AG10803 (cell line): Measurements from ENCODE around the gene LENG1.

Source experiments
- DNase-seq: peaks from one replicate; pipeline ENCODE4 v3.0.0; 2010; ENCODE audit warnings: low read depth
- H3K4me3 ChIP-seq: 2 replicates; pipeline ENCODE4 v1.5.1; 2011; ENCODE audit warnings: mild to moderate bottlenecking, low read length, control low read depth
- TF ChIP-seq, protein P1 (sequence below): conservative IDR thresholded peaks from 2 replicates; pipeline ENCODE4 v1.5.1; 2011; ENCODE audit warnings: mild to moderate bottlenecking, low read length, control low read depth, inconsistent platforms

The LENG1 gene

GRCh38 chr19:54153731-54154326, 5.7 kb downstream of the LENG1 start:
- TF ChIP-seq, protein P1, sequence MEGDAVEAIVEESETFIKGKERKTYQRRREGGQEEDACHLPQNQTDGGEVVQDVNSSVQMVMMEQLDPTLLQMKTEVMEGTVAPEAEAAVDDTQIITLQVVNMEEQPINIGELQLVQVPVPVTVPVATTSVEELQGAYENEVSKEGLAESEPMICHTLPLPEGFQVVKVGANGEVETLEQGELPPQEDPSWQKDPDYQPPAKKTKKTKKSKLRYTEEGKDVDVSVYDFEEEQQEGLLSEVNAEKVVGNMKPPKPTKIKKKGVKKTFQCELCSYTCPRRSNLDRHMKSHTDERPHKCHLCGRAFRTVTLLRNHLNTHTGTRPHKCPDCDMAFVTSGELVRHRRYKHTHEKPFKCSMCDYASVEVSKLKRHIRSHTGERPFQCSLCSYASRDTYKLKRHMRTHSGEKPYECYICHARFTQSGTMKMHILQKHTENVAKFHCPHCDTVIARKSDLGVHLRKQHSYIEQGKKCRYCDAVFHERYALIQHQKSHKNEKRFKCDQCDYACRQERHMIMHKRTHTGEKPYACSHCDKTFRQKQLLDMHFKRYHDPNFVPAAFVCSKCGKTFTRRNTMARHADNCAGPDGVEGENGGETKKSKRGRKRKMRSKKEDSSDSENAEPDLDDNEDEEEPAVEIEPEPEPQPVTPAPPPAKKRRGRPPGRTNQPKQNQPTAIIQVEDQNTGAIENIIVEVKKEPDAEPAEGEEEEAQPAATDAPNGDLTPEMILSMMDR: no peak
- DNase-seq: no peak
- H3K4me3 ChIP-seq: no peak overlapping the region

GRCh38 chr19:54152878-54153524, 6.5 kb downstream of the LENG1 start:
- no peak overlapping the region for H3K4me3 ChIP-seq
- no peak for DNase-seq
- TF ChIP-seq, protein P1: no peak

DNA sequence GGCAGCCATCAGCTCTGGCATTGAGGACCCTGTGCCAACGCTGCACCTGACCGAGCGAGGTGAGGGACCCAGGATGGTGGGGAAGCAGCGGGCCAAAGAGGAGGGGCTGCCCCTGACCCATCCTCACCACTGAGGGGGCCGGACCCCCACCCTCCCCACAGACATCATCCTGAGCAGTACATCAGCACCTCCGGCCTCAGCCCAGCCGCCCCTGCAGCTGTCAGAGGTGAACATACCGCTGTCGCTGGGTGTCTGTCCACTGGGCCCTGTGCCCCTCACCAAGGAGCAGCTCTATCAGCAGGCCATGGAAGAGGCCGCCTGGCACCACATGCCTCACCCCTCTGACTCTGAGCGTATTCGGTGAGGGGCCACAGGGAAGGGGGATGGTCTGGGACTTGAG, 7.3 kb downstream of the LENG1 start:
- DNase-seq: no peak
- TF ChIP-seq, protein P1: no peak
- no peak overlapping the region for H3K4me3 ChIP-seq

DNA sequence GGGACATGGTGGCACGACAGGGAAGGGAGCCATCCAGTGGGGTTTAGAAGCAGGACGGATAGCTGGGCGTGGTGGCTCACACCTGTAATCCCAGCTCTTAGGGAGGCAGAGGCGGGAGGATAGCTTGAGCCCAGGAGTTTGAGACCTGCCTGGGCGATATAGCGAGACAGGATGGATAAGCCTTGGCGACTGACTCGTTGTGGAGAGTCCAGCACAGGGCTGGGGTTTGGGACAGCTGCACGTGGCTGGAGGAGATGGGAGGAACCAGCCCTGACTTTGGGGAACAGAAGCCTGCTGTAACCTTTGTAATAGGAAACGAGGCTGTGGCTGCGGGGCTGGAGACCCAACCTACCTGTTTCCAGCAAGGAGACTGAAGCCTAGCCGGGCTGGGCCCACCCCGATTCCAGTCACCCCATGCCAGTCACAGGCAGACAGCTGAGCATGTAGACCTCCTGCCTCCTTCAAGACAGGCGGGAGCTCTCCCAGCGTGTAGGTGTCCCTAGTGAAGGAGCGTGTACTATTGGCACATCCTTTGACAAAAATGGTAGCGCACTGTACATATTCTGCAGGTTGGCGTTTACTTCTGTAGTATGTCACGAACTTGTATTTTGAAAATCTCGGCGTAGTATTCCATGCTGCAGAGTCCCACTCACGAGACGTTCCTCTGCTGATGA, 8.0 kb downstream of the LENG1 start:
- DNase-seq: no peak
- TF ChIP-seq, protein P1: no peak
- no peak overlapping the region for H3K4me3 ChIP-seq

GRCh38 chr19:54149021-54149812, 10.3 kb downstream of the LENG1 start:
- TF ChIP-seq, protein P1: no peak
- no peak for DNase-seq
- no peak overlapping the region for H3K4me3 ChIP-seq

GRCh38 chr19:54148158-54148557, 11.4 kb downstream of the LENG1 start:
- no peak for DNase-seq
- TF ChIP-seq, protein P1: no peak
- no peak overlapping the region for H3K4me3 ChIP-seq
